ENCODE data around the gene PFKFB2.

Gene PFKFB2

GRCh38 chr1:207034998-207035397 is 18.1 kb upstream of the PFKFB2 start:
- no peak for TF ChIP-seq CTCF (IDR thresholded peaks at IDR 0.05)

GRCh38 chr1:207035877-207036551 is 17.1 kb upstream of the PFKFB2 start:
- TF ChIP-seq CTCF (IDR thresholded peaks at IDR 0.05) = no peak

- no peak for TF ChIP-seq CTCF (IDR thresholded peaks at IDR 0.05)
These were observed 16.2 kb upstream of the PFKFB2 start for GRCh38 chr1:207036865-207037264.

GRCh38 chr1:207039380-207040180 is 13.5 kb upstream of the PFKFB2 start:
- no peak for TF ChIP-seq CTCF (IDR thresholded peaks at IDR 0.05)

- no peak for TF ChIP-seq CTCF (IDR thresholded peaks at IDR 0.05)
These were observed 12.9 kb upstream of the PFKFB2 start for GRCh38 chr1:207040181-207040533.

- TF ChIP-seq CTCF (IDR thresholded peaks at IDR 0.05) = no peak
These were observed 7.6 kb upstream of the PFKFB2 start for GRCh38 chr1:207045453-207045852.

- no peak for TF ChIP-seq CTCF (IDR thresholded peaks at IDR 0.05)
These were observed 5.6 kb upstream of the PFKFB2 start for GRCh38 chr1:207047505-207047904.

All from LNCAP (cell line).